A549 (cell line): ENCODE data around the gene TRPV2. TPM values are rescaled to one million over a fixed set of nuclear protein-coding genes. Genes with fewer than 3 reads are reported as not detected.
A peak's percentile ranks its signal among the peaks of the same experiment; 100 is the strongest.
"Not testable (repeated sequence)": the region's sequence is repeated elsewhere in the genome, so short reads cannot be mapped to it uniquely, and the experiment has no call there.

Experiments
- ATAC-seq, 2 experiments: fragments of 200-7000 bp in 1 of 2; fragments of >200 bp in 1 of 2; cut with Nextera tagmentation in 1 of 2; cut with Tn5 transposase in 1 of 2; 3 replicates each; pipeline versions ENCODE4 v1.8.0 to v1.9.1; 2018 to 2020; ENCODE audit warnings: mild to moderate bottlenecking in 1 of 2, moderate library complexity in 1 of 2
- CTCF ChIA-PET: fragments of 300-600 bp; sonication (Branson Sonifier 250); formaldehyde crosslinking; extraction: SDS; loops from one replicate; lab custom pipeline; 2021; ENCODE audit warnings: antibody characterized with exemption, inconsistent platforms; lab: Yijun Ruan, JAX
- POLR2A ChIA-PET: fragments of 350-600 bp; formaldehyde crosslinking; extraction: SDS; loops from one replicate; lab custom pipeline; 2021; ENCODE audit warnings: antibody characterized with exemption, inconsistent platforms; lab: Yijun Ruan, JAX
- DNase-seq, 2 experiments: peaks; one replicate each; pipeline versions ENCODE4 v3.0.0 to v3.0.0-alpha.2; 2011 to 2016; ENCODE audit warnings: low read depth in 1 of 2, low spot score in 1 of 2
- FAIRE-seq: peaks from 2 replicates; lab custom pipeline; 2011; peaks lifted over from hg19 to GRCh38; lab: Jason Lieb, UNC
- H3K27ac ChIP-seq, 2 experiments: fragments of >200 bp; sonication (Bioruptor Twin); formaldehyde crosslinking; 3 replicates each; pipeline ENCODE4 v1.5.1; 2016 to 2017
- H3K4me1 ChIP-seq: fragments of >200 bp; sonication (Bioruptor Twin); formaldehyde crosslinking; 3 replicates; pipeline ENCODE4 v1.6.1; 2016
- H3K4me2 ChIP-seq: fragments of >200 bp; sonication (Bioruptor Twin); formaldehyde crosslinking; 3 replicates; pipeline ENCODE4 v1.6.1; 2016
- H3K4me3 ChIP-seq: fragments of >200 bp; sonication (Bioruptor Twin); formaldehyde crosslinking; 3 replicates; pipeline ENCODE4 v1.5.1; 2016
- H3K9me3 ChIP-seq: fragments of >200 bp; sonication (Bioruptor Twin); formaldehyde crosslinking; 3 replicates; pipeline ENCODE4 v1.6.1; 2016
- CEBPB ChIP-seq, 2 experiments: fragments of >200 bp in 1 of 2; sonication (Bioruptor Twin) in 1 of 2; formaldehyde crosslinking in 1 of 2; IDR thresholded peaks; 2 replicates each; pipeline ENCODE4 v1.6.1; 2012 to 2016
- CHD4 ChIP-seq: fragments of 200-600 bp; sonication (generic); IDR thresholded peaks from 2 replicates; pipeline ENCODE4 v1.6.1; 2016; ENCODE audit warnings: antibody characterized with exemption, mild to moderate bottlenecking, borderline replicate concordance
- E2F6 ChIP-seq: IDR thresholded peaks from 2 replicates; pipeline ENCODE4 v1.6.1; 2012; ENCODE audit warnings: low read depth, borderline replicate concordance
- FOSB ChIP-seq: fragments of 250-450 bp; sonication (Bioruptor Pico); IDR thresholded peaks from 2 replicates; pipeline ENCODE4 v1.5.0; 2020; ENCODE audit warnings: mild to moderate bottlenecking, moderate library complexity
- FOXS1 ChIP-seq: fragments of 250-450 bp; sonication (Bioruptor Pico); IDR thresholded peaks from 2 replicates; pipeline ENCODE4 v1.5.0; 2020; ENCODE audit warnings: mild to moderate bottlenecking, moderate library complexity
- GATA3 ChIP-seq: IDR thresholded peaks from 2 replicates; pipeline ENCODE4 v1.6.1; 2012; ENCODE audit warnings: borderline replicate concordance
- HOXB5 ChIP-seq: fragments of 250-450 bp; sonication (Bioruptor Pico); IDR thresholded peaks from 2 replicates; pipeline ENCODE4 v1.5.0; 2020; ENCODE audit warnings: mild to moderate bottlenecking, moderate library complexity
- MAFK ChIP-seq: fragments of 450-650 bp; IDR thresholded peaks from 2 replicates; pipeline ENCODE4 v1.6.1; 2014; ENCODE audit not compliant: partially characterized antibody
- MAZ ChIP-seq: fragments of 150-350 bp; IDR thresholded peaks from 2 replicates; pipeline ENCODE4 v1.6.1; 2014; ENCODE audit warnings: antibody characterized with exemption, low read depth, low read length, borderline replicate concordance
- NFE2L2 ChIP-seq: fragments of 150-350 bp; conservative IDR thresholded peaks from 2 replicates; pipeline ENCODE4 v1.6.1; 2014; ENCODE audit warnings: low read length
- REST ChIP-seq: fragments of 200-600 bp; sonication (generic); IDR thresholded peaks from 2 replicates; pipeline ENCODE4 v1.6.1; 2016; ENCODE audit warnings: antibody characterized with exemption, mild to moderate bottlenecking, moderate library complexity
- ZC3H11A ChIP-seq: fragments of 450-650 bp; IDR thresholded peaks from 2 replicates; pipeline ENCODE4 v1.6.1; 2014; ENCODE audit warnings: antibody characterized with exemption, mild to moderate bottlenecking
- ZFP36 ChIP-seq: fragments of 450-650 bp; IDR thresholded peaks from 2 replicates; pipeline ENCODE4 v1.6.1; 2014; ENCODE audit warnings: borderline replicate concordance; ENCODE audit not compliant: partially characterized antibody
- ZNF302 ChIP-seq: fragments of 250-450 bp; sonication (Bioruptor Pico); IDR thresholded peaks from 2 replicates; pipeline ENCODE4 v1.9.0; 2021; ENCODE audit warnings: inconsistent platforms, mild to moderate bottlenecking, moderate library complexity
- ZSCAN20 ChIP-seq: fragments of 250-450 bp; sonication (Bioruptor Pico); IDR thresholded peaks from 2 replicates; pipeline ENCODE4 v1.8.0; 2022; ENCODE audit warnings: mild to moderate bottlenecking, moderate library complexity
- WGBS: methylation state at CpG from one replicate; pipeline ENCODE4 v1.1.6; 2017; ENCODE audit errors: missing lambda C conversion rate; 5-methylcytosine and 5-hydroxymethylcytosine counted together
- polyA plus RNA-seq, 4 experiments: library from polyadenylated mRNA; depleted of rRNA in 3 of 4; stranded (reverse); fragments of >200 nt; fragmentation: RNase III in 1 of 4; extraction: RNeasy Plus Mini Kit Qiagen cat#74134 plus additional on column Dnase treatment in 1 of 4; gene quantifications; 2 replicates in 3 of 4; 3 replicates in 1 of 4; pipeline ENCODE4 v1.2.3, GENCODE V29; 2011 to 2017
- TF ChIP-seq, protein P1 (sequence below): fragments of >200 bp; sonication (Bioruptor Twin); formaldehyde crosslinking; IDR thresholded peaks from 3 replicates; pipeline ENCODE4 v1.5.1; 2016
- TF ChIP-seq, protein P2 (sequence below): IDR thresholded peaks from 2 replicates; pipeline ENCODE4 v1.6.1; 2012
- TF ChIP-seq, protein P3 (sequence below): IDR thresholded peaks from 2 replicates; pipeline ENCODE4 v1.6.1; 2012

Gene TRPV2
- polyA plus RNA-seq, 2 of the 4 experiments (the other 2 are of a cell fraction) = 0.31 to 0.61 TPM

GRCh38 chr17:16398270-16399267, 16.8 kb upstream of the TRPV2 start:
- Histone ChIP-seq H3K27ac (peak overlapping the region; percentile 29 to 55; a peak in 4 of 6 replicates), H3K4me2 (peak overlapping the region; percentile 46), H3K4me1 (peaks cover 13% of the 10 kb centered on the region), H3K4me3 (no peak overlapping the region), H3K9me3 (no peaks in the 10 kb centered on the region)
- 55% methylated on average over 9 of the region's 9 CpGs for WGBS
- ChIA-PET POLR2A (interaction anchor here (0.7 kb wide), 1 partner anchor 52 kb away, joined by 4 read pairs; no protein-coding TSS in a partner anchor), CTCF (interaction anchor here (1.1 kb wide), 1 partner anchor 18 kb away, joined by 3 read pairs; no protein-coding TSS in a partner anchor)
- peak; percentile 44 to 68; a peak in 4 of 6 replicates for ATAC-seq
- DNase-seq = no peak
- TF ChIP-seq GATA3 (peak; percentile 41; the same call in 1 of the 2 replicates), FOSB (no peak), MAFK (peak; percentile 50), ZFP36 (no peak), NFE2L2 (peak; percentile 41; the same call in 1 of the 2 replicates)
- TF ChIP-seq, protein P1, sequence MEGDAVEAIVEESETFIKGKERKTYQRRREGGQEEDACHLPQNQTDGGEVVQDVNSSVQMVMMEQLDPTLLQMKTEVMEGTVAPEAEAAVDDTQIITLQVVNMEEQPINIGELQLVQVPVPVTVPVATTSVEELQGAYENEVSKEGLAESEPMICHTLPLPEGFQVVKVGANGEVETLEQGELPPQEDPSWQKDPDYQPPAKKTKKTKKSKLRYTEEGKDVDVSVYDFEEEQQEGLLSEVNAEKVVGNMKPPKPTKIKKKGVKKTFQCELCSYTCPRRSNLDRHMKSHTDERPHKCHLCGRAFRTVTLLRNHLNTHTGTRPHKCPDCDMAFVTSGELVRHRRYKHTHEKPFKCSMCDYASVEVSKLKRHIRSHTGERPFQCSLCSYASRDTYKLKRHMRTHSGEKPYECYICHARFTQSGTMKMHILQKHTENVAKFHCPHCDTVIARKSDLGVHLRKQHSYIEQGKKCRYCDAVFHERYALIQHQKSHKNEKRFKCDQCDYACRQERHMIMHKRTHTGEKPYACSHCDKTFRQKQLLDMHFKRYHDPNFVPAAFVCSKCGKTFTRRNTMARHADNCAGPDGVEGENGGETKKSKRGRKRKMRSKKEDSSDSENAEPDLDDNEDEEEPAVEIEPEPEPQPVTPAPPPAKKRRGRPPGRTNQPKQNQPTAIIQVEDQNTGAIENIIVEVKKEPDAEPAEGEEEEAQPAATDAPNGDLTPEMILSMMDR = no peak
- TF ChIP-seq, protein P2, sequence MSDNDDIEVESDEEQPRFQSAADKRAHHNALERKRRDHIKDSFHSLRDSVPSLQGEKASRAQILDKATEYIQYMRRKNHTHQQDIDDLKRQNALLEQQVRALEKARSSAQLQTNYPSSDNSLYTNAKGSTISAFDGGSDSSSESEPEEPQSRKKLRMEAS = no peak
- no peak for FAIRE-seq

GRCh38 chr17:16403847-16404246, 11.5 kb upstream of the TRPV2 start:
- H3K27ac ChIP-seq, H3K9me3 ChIP-seq, H3K4me3 ChIP-seq, DNase-seq, FAIRE-seq, ATAC-seq, H3K4me2 ChIP-seq: not testable (repeated sequence)
- POLR2A ChIA-PET = interaction anchor here (0.7 kb wide), 1 partner anchor 35 kb away, joined by 6 read pairs; no protein-coding TSS in a partner anchor
- peaks cover 21% of the 10 kb centered on the region for H3K4me1 ChIP-seq
- 84% methylated on average over 9 of the region's 9 CpGs for WGBS
- CTCF ChIA-PET = interaction anchor here (0.6 to 1.7 kb wide), 3 partner anchors 11 to 1192 kb away, joined by 3 to 7 read pairs (median 5); partner anchors contain the start of gene TRPV2

- ChIA-PET CTCF (interaction anchor here (0.9 to 2.1 kb wide), 7 partner anchors 15 to 114 kb away, joined by 3 to 10 read pairs (median 3); no protein-coding TSS in a partner anchor), POLR2A (interaction anchor here (1.3 to 2.5 kb wide), 2 partner anchors 26 to 31 kb away, joined by 6 to 17 read pairs; partner anchors contain the start of gene UBB)
- FAIRE-seq = no peak
- peak; percentile 75 to 80 for ATAC-seq
- H3K4me3 ChIP-seq = peak overlapping the region; percentile 72
- 3% methylated on average over 42 of the region's 67 CpGs for WGBS
- no peaks in the 10 kb centered on the region for H3K9me3 ChIP-seq
- DNase-seq = peak; percentile 58 to 64
- H3K27ac ChIP-seq = peak overlapping the region; percentile 75 to 87
- peak overlapping the region; percentile 98 for H3K4me2 ChIP-seq
- H3K4me1 ChIP-seq = peaks cover 19% of the 10 kb centered on the region
- no peak for TF ChIP-seq CEBPB (IDR thresholded peaks at IDR 0.05)
- no peak for TF ChIP-seq ZSCAN20
- TF ChIP-seq, protein P3, sequence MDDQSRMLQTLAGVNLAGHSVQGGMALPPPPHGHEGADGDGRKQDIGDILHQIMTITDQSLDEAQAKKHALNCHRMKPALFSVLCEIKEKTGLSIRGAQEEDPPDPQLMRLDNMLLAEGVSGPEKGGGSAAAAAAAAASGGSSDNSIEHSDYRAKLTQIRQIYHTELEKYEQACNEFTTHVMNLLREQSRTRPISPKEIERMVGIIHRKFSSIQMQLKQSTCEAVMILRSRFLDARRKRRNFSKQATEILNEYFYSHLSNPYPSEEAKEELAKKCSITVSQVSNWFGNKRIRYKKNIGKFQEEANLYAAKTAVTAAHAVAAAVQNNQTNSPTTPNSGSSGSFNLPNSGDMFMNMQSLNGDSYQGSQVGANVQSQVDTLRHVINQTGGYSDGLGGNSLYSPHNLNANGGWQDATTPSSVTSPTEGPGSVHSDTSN = no peak
- no peak for TF ChIP-seq ZNF302 (CRISPR knock-in tag)
- TF ChIP-seq HOXB5 (CRISPR knock-in tag) = no peak
- no peak; the same call in 1 of the 2 replicates for TF ChIP-seq GATA3
- no peak for TF ChIP-seq MAFK
- peak; percentile 79 for TF ChIP-seq E2F6
- TF ChIP-seq ZC3H11A = peak; percentile 100
- peak; percentile 33; the same call in 1 of the 2 replicates for TF ChIP-seq REST
- no peak for TF ChIP-seq FOXS1
- no peak for TF ChIP-seq MAZ
- no peak for TF ChIP-seq CHD4
Measured at GRCh38 chr17:16406742-16407674, 8.4 kb upstream of the TRPV2 start.
